Activated naive CD8-positive, alpha-beta T cell (primary cell): ENCODE data around the gene ZNF780B.
A peak's percentile ranks its signal among the peaks of the same experiment; 100 is the strongest.

ENCODE experiments used
- H3K27ac Mint-ChIP-seq: one replicate; pipeline ENCODE4 v1.8.0; 2021; ENCODE audit warnings: mixed read lengths
- H3K27me3 Mint-ChIP-seq: one replicate; pipeline ENCODE4 v1.8.0; 2021; ENCODE audit warnings: mixed read lengths
- H3K36me3 Mint-ChIP-seq: one replicate; pipeline ENCODE4 v1.8.0; 2021; ENCODE audit warnings: mixed read lengths
- H3K4me1 Mint-ChIP-seq: one replicate; pipeline ENCODE4 v1.8.0; 2021; ENCODE audit warnings: low read depth, mixed read lengths
- H3K4me3 Mint-ChIP-seq: one replicate; pipeline ENCODE4 v1.8.0; 2021; ENCODE audit warnings: mild to moderate bottlenecking, mixed read lengths
- H3K9me3 Mint-ChIP-seq: one replicate; pipeline ENCODE4 v1.8.0; 2021; ENCODE audit warnings: low read depth, mixed read lengths

ZNF780B gene

GRCh38 chr19:40055832-40056504, at the start of gene ZNF780B:
ZNF780B (minus strand) TSS chr19:40056231; CDS start chr19:40050332, 5,899 bp downstream.
- Mint-ChIP-seq H3K36me3 (peaks cover 22% of the 10 kb centered on the region), H3K4me1 (peaks cover 51% of the 10 kb centered on the region), H3K9me3 (peaks cover 8% of the 10 kb centered on the region), H3K4me3 (peak within 1 kb of the TSS; percentile 98), H3K27ac (peak within 1 kb of the TSS; percentile 96), H3K27me3 (no peaks in the 10 kb centered on the region)

GRCh38 chr19:40104754-40105153, 48.7 kb upstream of the ZNF780B start:
- no peaks in the 10 kb centered on the region for H3K9me3 Mint-ChIP-seq
- no peak overlapping the region for H3K4me3 Mint-ChIP-seq
- H3K36me3 Mint-ChIP-seq, result no peaks in the 10 kb centered on the region
- H3K27me3 Mint-ChIP-seq, result no peaks in the 10 kb centered on the region
- no peak overlapping the region for H3K27ac Mint-ChIP-seq
- no peaks in the 10 kb centered on the region for H3K4me1 Mint-ChIP-seq

GRCh38 chr19:40103600-40103999, 47.6 kb upstream of the ZNF780B start:
- H3K9me3 Mint-ChIP-seq, result no peaks in the 10 kb centered on the region

GRCh38 chr19:40101813-40102212, 45.8 kb upstream of the ZNF780B start:
- Mint-ChIP-seq H3K4me3 (no peak overlapping the region), H3K27me3 (peaks cover 4% of the 10 kb centered on the region), H3K36me3 (no peaks in the 10 kb centered on the region), H3K27ac (no peak overlapping the region), H3K9me3 (no peaks in the 10 kb centered on the region), H3K4me1 (no peaks in the 10 kb centered on the region)

More at GRCh38 chr19:40103600-40103999, 47.6 kb upstream of the ZNF780B start:
- Mint-ChIP-seq H3K27me3 (no peaks in the 10 kb centered on the region), H3K4me3 (no peak overlapping the region), H3K27ac (no peak overlapping the region), H3K4me1 (no peaks in the 10 kb centered on the region), H3K36me3 (no peaks in the 10 kb centered on the region)

GRCh38 chr19:40093416-40093815, 37.4 kb upstream of the ZNF780B start:
- Mint-ChIP-seq H3K27me3 (peaks cover 10% of the 10 kb centered on the region), H3K4me3 (no peak overlapping the region), H3K4me1 (peaks cover 29% of the 10 kb centered on the region), H3K36me3 (peaks cover 10% of the 10 kb centered on the region), H3K9me3 (peaks cover 8% of the 10 kb centered on the region), H3K27ac (no peak overlapping the region)

GRCh38 chr19:40091205-40092129, 35.4 kb upstream of the ZNF780B start:
- peaks cover 6% of the 10 kb centered on the region for H3K27me3 Mint-ChIP-seq
- peak overlapping the region; percentile 98 for H3K4me3 Mint-ChIP-seq
- H3K4me1 Mint-ChIP-seq, result peaks cover 45% of the 10 kb centered on the region

GRCh38 chr19:40090241-40091204, 34.5 kb upstream of the ZNF780B start, which contains the start of gene ZNF780A:
ZNF780A (minus strand) TSS chr19:40090943; CDS start chr19:40084753, 6,190 bp downstream.
- H3K27me3 Mint-ChIP-seq, result peaks cover 3% of the 10 kb centered on the region
- H3K9me3 Mint-ChIP-seq, result peaks cover 4% of the 10 kb centered on the region
- H3K36me3 Mint-ChIP-seq, result peaks cover 6% of the 10 kb centered on the region
- peaks cover 45% of the 10 kb centered on the region for H3K4me1 Mint-ChIP-seq
- H3K4me3 Mint-ChIP-seq, result peak within 1 kb of the TSS; percentile 98
- peak within 1 kb of the TSS; percentile 99 for H3K27ac Mint-ChIP-seq

More at GRCh38 chr19:40091205-40092129, 35.4 kb upstream of the ZNF780B start:
- Mint-ChIP-seq H3K36me3 (peaks cover 10% of the 10 kb centered on the region), H3K9me3 (peaks cover 8% of the 10 kb centered on the region), H3K27ac (peak overlapping the region; percentile 99)

- Mint-ChIP-seq H3K27ac (peak overlapping the region; percentile 99), H3K36me3 (peaks cover 9% of the 10 kb centered on the region), H3K4me1 (peaks cover 45% of the 10 kb centered on the region), H3K9me3 (peaks cover 4% of the 10 kb centered on the region), H3K4me3 (peak overlapping the region; percentile 98), H3K27me3 (peaks cover under 1% of the 10 kb centered on the region)
These were observed 33.4 kb upstream of the ZNF780B start for GRCh38 chr19:40089462-40089861.

GRCh38 chr19:40088299-40089047, 32.4 kb upstream of the ZNF780B start:
- Mint-ChIP-seq H3K4me1 (peaks cover 49% of the 10 kb centered on the region), H3K9me3 (peaks cover 4% of the 10 kb centered on the region), H3K27ac (peak overlapping the region; percentile 51), H3K27me3 (no peaks in the 10 kb centered on the region), H3K36me3 (peaks cover 13% of the 10 kb centered on the region), H3K4me3 (peak overlapping the region; percentile 98)

- Mint-ChIP-seq H3K27me3 (no peaks in the 10 kb centered on the region), H3K4me3 (no peak overlapping the region), H3K4me1 (peaks cover 35% of the 10 kb centered on the region), H3K36me3 (peaks cover 28% of the 10 kb centered on the region), H3K27ac (no peak overlapping the region), H3K9me3 (peaks cover 9% of the 10 kb centered on the region)
These were observed 28.9 kb upstream of the ZNF780B start for GRCh38 chr19:40084948-40085347.

GRCh38 chr19:40081411-40081810, 25.4 kb upstream of the ZNF780B start:
- H3K9me3 Mint-ChIP-seq, result peaks cover 31% of the 10 kb centered on the region
- no peaks in the 10 kb centered on the region for H3K27me3 Mint-ChIP-seq
- peaks cover 57% of the 10 kb centered on the region for H3K36me3 Mint-ChIP-seq
- H3K4me3 Mint-ChIP-seq, result no peak overlapping the region
- H3K27ac Mint-ChIP-seq, result no peak overlapping the region
- peaks cover 6% of the 10 kb centered on the region for H3K4me1 Mint-ChIP-seq

GRCh38 chr19:40080289-40080688, 24.3 kb upstream of the ZNF780B start:
- peaks cover 31% of the 10 kb centered on the region for H3K9me3 Mint-ChIP-seq
- no peak overlapping the region for H3K4me3 Mint-ChIP-seq
- H3K36me3 Mint-ChIP-seq, result peaks cover 68% of the 10 kb centered on the region
- no peaks in the 10 kb centered on the region for H3K27me3 Mint-ChIP-seq
- H3K4me1 Mint-ChIP-seq, result peaks cover 6% of the 10 kb centered on the region
- no peak overlapping the region for H3K27ac Mint-ChIP-seq

- Mint-ChIP-seq H3K9me3 (peaks cover 31% of the 10 kb centered on the region), H3K27me3 (no peaks in the 10 kb centered on the region), H3K4me1 (peaks cover 2% of the 10 kb centered on the region), H3K36me3 (peaks cover 79% of the 10 kb centered on the region), H3K27ac (no peak overlapping the region), H3K4me3 (no peak overlapping the region)
These were observed 22.3 kb upstream of the ZNF780B start for GRCh38 chr19:40078377-40078776.

GRCh38 chr19:40070058-40070457, 14.0 kb upstream of the ZNF780B start:
- Mint-ChIP-seq H3K4me1 (no peaks in the 10 kb centered on the region), H3K27me3 (no peaks in the 10 kb centered on the region), H3K36me3 (peaks cover 39% of the 10 kb centered on the region), H3K9me3 (peaks cover 10% of the 10 kb centered on the region), H3K4me3 (no peak overlapping the region), H3K27ac (no peak overlapping the region)
